GM12892 (cell line): Measurements from ENCODE around the gene BRD9.
"Not testable (repeated sequence)": the region's sequence is repeated elsewhere in the genome, so short reads cannot be mapped to it uniquely, and the experiment has no call there.

Source experiments
- POLR2A ChIP-seq: IDR thresholded peaks from 2 replicates; pipeline ENCODE4 v1.6.1; 2011; ENCODE audit warnings: low read depth, low read length, control low read depth
- POLR2AphosphoS5 ChIP-seq: IDR thresholded peaks from 2 replicates; pipeline ENCODE4 v1.6.1; 2011; ENCODE audit warnings: low read depth, low read length, control low read depth

DNA sequence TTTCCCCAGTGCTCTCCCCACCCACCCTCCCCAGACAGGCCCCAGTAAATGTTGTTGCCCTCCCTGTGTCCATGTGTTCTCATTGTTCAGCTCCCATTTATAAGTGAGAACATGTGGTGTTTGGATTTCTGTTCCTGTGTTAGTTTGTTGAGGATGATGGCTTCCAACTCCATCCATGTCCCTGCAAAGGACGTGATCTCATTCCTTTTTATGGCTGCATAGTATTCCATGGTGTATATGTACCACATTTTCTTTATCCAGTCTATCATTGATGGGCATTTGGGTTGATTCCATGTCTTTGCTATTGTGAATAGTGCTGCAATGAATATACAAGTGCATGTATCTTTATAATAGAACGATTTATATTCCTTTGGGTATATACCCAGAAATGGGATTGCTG is 48.1 kb upstream of the BRD9 start:
- not testable (repeated sequence) for TF ChIP-seq POLR2A, POLR2AphosphoS5
